ENCODE measurements around the gene CCDC6.

DNA sequence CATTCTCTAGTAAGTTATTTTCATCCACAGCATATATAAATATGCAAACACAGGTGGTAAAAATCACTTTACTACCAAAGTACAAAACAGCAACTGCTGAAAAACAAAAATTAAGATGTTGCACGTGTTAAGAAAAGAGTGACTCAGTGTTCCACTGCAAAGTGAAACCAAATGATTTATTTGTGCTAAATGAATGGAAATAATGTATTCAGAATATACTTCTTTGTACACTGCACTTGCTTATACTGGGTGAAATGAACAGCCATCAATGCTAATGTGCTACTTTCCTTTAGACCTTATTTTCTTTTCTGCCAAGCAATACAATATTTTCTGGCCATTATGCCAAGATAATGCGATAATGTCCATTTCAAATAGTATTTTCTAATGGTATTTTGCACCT lies 114.8 kb downstream of the CCDC6 start:
- TF ChIP-seq POLR2A (IDR thresholded peaks at IDR 0.05): no peak
- TF ChIP-seq, protein P1, sequence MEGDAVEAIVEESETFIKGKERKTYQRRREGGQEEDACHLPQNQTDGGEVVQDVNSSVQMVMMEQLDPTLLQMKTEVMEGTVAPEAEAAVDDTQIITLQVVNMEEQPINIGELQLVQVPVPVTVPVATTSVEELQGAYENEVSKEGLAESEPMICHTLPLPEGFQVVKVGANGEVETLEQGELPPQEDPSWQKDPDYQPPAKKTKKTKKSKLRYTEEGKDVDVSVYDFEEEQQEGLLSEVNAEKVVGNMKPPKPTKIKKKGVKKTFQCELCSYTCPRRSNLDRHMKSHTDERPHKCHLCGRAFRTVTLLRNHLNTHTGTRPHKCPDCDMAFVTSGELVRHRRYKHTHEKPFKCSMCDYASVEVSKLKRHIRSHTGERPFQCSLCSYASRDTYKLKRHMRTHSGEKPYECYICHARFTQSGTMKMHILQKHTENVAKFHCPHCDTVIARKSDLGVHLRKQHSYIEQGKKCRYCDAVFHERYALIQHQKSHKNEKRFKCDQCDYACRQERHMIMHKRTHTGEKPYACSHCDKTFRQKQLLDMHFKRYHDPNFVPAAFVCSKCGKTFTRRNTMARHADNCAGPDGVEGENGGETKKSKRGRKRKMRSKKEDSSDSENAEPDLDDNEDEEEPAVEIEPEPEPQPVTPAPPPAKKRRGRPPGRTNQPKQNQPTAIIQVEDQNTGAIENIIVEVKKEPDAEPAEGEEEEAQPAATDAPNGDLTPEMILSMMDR (IDR thresholded peaks at IDR 0.05): no peak
